NCI-H69 (cell line): ENCODE measurements around the gene KCNQ2.
A peak's percentile ranks its signal among the peaks of the same experiment; 100 is the strongest.

ENCODE experiments used
- DNase-seq: peaks from one replicate; lab custom pipeline; 2025; lab: John Stamatoyannopoulos, UW

The KCNQ2 gene

DNA sequence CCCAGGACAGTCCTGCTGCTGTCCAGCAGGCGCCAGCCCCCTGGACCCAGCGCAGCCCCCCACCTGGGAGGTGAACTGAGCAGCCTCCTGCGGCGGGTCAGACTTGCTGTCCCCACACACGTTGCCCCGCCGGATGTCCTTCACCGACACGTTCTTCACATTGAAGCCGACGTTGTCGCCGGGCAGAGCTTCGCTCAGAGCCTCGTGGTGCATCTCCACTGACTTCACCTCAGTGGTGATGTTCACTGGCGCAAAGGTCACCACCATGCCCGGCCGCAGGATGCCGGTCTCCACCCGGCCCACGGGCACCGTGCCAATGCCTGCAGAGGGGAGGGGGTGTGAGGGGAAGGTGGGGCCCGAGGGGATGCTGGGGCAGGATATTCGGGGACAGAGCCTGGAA, 18.0 kb upstream of the KCNQ2 start:
- no peak for DNase-seq

DNA sequence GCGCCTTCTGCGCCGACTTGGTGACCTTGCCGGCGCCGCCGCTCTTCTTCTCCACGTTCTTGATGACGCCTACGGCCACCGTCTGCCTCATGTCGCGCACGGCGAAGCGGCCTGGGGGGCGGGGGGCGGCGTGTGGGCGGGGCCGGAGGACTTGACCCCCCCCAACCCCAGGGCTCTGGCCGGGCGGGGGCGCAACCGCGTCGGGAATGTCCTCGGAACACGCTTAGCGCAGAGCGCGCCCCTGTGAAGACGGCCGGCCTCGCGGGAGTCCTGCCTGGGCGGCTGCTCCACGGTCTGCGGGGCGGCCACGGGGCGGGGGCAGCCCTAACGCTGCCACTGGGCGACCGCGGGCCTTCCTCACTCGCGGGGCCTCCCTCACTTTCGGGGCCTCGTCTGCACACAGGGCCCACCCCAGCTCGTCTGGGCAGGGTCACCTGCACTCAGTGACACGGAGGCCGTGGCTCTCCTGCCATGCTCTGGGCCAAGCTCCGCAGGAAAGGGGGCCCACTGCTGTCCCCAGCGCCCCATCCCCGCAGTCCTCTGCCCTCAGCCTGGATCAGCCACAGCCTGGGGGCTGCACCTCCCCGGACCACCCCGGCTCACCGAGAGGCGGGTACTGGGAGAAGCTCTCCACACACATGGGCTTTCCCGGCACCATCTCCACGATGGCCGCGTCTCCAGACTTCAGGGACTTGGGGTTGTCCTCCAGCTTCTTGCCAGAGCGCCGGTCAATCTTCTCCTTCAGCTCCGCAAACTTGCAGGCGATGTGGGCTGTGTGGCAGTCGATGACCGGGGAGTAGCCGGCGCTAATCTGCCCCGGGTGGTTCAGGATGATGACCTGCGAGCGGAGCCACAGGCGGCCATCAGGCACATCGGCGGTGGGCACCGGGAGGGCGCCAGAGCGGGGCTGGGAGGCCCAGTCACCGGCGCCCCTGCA, 16.1 kb upstream of the KCNQ2 start:
- no peak for DNase-seq

DNA sequence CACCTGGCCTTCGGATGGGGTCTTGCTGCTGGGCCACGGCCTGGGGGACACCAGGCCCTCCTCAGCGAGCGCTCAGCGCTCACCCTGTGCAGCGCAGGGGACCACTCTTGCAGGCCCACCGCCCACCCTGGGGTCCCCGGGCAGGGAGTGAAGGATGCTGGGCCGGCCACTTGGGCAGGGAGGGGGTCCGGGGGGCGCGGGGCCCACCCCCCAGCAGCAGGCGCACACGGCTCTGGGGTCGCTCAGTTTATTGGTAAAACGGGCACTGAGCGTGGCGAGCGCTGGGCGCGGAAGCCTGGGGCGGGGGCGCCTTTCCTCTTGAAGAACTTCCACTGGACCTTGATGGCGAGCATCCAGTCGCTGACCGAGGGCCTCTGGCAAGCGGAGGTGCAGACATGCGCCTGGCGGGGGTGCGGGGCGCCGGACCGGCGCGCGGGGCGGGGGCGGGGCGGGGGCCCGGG, 15.4 kb upstream of the KCNQ2 start:
- DNase-seq: no peak

DNA sequence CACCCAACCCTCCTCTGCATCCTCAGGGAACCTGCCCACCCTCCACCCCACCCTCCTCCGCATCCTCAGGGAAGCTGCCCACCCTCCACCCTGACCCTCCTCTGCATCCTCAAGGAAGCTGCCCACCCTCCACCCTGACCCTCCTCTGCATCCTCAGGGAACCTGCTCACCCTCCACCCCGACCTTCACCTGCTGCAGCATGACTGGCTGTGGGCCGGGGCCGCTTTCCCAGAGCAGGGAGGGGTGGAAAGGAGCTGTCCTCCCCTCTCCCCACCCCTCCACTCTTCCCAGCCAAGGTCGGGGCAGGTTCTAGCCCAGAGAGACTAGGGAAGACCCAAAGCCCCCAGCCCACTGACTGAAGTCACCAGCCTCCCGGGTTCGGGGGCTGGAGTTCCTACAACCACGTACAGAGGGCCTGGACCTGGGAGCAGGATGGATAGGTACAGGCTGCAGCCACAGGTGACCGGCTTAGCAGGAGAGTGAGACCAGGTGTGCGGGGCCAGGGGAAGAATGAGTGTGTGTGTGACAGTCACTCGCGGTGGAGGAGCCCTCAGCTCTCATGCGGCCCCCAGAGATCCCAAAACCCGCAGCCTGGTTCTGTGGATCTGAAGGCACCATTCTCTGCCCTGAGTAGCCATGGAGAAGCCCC, 14.8 kb upstream of the KCNQ2 start:
- no peak for DNase-seq

DNA sequence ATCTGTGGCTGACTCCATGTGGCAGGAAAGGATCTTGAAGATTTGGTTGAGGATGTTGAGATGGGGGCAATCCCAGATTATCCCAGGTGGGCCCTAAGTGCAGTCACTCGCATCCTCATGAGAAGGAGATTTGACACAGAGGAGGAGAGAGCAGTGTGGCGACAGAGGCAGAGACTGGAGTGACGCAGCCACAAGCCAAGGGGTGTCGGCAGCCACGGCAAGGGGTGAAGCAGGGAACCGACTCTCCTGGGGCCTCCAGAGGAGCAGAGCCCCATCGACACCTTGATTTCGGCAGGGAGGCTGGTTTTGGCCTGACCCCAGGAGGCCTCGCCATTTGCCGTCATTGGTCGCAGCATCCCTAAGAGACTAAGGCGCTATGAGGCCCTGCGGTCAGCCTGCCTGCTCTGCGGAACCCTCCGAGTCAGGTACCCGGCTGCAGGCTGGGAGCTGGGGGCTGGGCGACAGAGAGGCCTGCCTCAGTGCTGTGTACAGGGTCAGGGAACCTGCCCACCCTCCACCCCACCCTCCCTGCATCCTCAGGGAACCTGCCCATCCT, 13.9 kb upstream of the KCNQ2 start:
- DNase-seq: no peak

DNA sequence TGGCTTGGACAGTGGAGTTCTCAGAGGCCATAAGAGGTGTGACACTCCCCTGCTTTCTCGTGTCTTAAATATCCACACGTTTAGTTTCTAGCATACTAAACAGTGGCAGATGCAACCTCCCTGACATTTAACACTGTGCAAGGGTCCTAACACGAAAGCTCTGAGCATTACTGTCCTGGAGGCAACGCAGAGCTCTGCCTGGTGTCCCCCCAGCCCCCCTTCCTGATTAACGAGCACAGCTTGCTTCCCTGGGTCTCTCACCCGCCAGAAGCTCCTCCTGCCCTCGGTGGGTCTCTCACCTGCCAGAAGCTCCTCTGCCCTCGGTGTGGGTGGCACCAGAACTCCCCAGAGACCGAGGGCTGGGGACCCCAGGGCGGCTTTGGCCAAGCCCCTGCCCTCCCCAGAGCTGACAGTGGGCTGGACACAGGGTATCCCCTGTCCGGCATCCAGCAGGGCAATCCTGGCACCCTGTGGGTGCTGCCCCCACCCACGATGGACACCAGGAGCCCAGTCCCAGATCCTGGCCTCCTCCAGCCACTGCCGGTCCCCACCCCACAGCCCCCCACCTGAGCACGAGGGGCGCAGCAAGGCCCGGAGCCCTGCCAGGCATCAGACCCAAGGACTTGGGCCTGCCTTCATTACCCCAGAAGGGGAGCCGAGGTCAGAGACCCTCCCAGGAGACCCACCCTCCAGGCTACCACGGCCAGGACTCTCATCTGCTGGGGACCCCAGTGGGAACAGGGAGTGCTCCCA, 12.4 kb upstream of the KCNQ2 start:
- DNase-seq: no peak

DNA sequence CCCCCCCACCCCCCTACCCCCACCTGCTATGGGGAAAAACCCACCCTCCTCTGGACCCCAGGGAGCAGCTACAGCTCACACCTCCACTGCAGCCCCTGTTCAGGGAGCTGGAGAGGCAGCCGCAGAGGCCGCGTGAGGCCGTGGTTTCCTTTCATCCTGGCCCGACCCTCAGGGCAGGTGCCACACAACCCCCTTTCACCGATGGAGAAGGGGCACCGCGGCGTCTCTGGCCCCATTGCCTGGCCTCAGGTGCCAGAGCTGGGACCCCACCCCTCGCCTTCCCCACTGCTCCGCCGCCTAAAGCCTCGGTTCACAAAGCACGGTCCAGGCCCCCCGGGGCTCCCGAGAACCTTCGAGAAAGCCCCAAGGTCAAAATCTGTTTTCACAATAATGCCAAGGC, 11.8 kb upstream of the KCNQ2 start:
- peak; percentile 46 for DNase-seq

DNA sequence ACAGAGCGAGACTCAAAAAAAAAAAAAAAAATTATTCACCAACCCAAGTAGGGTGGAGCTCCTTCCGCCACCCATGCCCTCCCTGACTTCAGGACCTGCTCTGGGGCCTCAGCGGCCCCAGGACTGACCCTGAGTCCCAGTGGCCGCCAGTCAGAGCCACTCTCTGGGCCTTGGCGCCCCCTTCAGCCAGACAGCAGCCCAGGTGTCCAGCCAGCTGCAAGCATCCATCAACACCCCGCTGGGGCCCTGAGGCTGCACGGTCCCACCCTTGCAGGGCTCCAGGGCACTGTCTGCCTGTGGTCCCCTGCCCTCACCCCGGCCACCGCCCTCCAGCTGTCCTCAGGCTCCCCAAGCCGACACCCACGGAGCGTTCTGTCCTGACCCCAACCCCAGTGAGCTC, 11.4 kb upstream of the KCNQ2 start:
- DNase-seq: peak; percentile 61

DNA sequence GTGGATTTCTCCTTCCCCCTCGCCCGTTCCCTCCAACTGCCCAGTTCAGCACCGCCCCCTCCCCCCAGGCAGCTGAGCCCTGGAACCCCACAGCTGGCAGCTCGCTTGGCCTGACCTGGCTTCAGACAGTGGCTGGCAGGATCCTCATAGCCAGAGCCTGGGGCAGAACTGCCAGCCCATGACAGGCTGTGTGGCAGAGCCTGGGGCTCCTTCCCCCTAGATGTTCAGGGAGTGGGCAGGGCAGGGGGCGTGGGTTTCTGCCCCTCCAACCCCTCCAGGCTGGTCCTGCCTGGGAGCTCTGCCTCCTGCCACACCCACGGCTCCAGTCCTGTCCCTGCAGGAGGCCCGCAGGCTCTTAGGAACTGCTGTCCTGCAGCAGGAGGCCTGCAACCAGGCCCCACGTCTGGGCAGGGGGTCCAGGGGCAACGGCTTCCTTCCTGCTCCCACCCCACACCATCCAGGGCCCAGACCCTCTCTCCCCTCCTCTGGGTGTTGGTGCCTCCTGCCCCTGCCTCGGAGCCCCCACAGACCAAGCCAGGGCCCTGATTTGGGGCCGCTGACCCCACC, 9.6 kb upstream of the KCNQ2 start:
- DNase-seq: peak; percentile 20

DNA sequence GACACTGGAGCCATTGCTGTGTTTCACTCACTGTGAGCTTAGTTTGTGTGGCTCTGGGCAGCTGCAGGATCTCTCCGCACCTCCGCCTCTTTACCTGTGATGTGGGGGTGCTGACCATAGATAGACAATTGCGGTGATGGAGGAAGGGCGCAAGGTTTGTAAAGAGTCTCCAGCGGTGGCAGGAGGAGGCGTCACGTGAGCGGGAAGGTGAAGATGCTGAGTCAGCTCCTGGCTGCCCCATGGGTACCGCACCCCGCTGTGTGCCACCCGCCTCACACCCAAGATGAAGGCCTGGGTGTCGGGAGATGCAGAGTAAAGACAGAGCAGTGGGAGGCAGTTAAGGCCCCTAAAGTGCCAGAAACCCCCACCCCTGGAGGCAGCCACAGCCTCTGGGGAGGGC, 9.0 kb upstream of the KCNQ2 start:
- no peak for DNase-seq

DNA sequence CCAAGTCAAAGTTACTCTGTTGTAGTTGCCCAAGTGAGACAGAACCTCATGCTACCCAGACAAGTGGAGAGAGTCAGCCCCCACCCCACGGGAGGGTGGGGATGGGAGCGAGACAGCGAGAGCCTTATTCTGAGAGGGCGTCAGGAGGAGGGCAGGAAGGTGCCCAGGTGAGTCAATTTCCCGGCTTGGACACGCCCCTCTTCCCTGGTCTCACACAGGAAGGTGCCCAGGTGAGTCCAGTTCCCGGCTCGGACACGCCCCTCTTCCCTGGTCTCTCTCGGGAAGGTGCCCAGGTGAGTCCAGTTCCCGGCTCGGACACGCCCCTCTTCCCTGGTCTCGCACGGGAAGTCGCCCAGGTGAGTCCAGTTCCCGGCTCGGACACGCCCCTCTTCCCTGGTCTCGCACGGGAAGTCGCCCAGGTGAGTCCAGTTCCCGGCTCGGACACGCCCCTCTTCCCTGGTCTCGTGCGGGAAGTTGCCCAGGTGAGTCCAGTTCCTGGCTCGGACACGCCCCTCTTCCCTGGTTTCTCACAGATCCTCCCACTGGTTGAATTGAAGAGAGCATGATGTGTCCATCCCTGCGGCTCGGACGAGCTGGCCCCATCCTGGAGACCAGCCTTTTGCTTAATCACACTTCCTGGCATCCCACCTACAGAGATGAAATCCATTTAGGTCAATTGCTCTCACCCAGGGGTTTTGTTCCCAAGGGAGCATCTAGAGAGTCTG, 7.4 kb upstream of the KCNQ2 start:
- peak; percentile 66 for DNase-seq

DNA sequence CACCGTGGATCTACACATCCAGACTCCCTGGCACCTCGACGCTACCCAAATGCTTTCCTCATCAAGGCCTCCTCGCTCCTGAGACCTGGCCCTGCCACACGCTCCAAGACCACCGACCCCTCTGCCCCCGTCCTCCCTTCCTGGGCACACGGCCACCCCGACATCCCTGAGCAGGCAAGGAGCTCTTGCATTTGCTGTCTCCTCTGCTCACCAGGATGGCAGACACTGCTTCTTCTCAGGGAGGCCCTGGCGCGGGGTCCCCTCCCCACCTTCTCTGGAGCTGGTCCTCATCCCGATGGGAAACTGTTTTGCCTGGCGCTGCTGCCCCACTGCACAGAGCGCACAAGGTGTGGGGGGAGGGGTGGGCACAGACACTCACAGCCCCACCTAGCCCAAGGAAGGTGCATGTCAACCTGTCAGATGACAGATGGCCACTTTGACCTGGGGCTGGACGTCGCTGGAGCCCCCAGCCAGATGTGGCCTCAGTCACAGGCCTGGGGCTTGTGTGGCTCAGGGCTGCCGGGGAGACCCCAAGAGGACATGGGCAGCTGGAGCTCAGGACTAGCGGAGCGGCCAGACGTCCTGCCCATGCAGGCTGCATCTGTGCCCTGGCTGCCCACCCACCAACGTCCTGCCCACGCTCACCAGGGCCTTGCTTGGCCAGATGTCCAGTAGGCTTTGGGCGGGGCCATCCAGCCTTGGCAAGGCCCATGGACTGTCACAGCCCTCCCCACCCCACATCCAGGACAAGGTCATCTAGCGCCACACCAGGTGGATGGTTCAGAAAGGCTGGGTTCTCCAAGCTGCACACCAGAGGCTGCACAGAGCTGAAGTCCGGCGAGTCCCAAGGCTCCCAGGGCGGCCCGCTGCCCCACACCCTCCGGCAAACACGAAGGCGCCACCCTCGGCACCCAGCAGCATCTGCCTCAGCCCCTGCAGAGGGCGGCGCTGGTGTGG, 6.2 kb upstream of the KCNQ2 start:
- no peak for DNase-seq

DNA sequence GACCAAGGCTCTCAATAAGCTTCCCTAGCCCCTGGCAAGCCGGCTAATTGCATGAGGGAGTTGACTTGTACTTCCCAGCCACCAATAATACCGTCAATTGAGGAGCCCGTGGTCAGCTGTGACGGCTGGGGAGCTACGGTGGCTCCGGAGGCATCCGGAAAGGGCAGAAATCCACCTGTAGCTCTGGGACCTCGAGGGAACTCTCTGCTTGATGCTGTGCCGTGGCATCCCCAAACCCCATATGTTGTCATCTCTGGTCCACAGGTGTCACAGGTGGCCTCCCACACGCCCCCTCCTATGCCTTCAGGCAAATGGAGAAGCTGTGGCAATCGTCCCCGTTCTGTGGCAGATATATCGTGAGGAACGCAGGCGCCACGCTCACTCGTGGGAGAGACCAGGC, 5.5 kb upstream of the KCNQ2 start:
- DNase-seq: peak; percentile 14

DNA sequence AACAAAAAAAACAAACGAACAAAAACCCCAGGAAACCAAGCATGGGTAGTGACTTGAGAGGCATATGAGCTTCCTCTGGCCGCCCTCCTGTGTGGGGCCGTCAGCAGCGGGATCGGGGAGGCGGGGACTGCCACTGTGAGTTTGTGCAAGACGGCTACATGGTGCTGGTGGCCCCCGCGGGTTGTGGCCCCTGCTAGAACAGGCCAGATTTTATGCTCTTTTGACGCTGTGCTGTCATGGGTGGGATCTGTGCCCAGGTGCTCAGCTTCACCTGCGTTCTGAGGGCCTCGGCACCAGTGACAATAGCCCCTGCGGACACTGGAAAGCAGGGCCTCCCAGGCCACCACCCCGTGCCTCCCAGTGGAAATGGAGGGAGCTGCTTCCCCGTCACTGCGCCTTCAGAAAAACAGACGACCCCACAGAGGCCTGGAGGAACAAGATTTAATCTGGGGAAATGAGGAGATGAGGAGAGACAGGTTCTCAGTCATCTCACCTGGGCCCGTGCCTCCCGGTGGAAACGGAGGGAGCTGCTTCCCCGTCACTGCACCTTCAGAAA, 4.7 kb upstream of the KCNQ2 start:
- DNase-seq: no peak

DNA sequence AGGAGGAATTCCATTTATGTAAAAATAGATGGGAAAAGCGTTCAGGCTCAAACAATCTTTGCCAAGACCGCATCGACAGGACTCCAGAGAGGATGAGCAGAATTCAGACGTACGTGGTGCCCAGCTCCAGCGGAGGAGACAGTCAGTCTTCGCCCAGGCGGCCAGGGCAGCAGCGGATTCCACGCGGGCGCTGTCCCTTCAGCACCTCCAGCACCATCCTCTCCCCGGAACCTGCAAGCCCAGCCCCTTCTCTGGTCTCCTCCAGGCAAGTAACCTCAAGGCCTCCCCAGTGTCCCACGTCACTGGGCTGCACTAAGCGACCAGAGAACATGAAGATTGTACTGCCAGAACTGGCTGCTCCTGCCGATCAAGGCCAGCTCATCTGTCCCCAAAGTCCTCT, 2.8 kb upstream of the KCNQ2 start:
- DNase-seq: no peak

DNA sequence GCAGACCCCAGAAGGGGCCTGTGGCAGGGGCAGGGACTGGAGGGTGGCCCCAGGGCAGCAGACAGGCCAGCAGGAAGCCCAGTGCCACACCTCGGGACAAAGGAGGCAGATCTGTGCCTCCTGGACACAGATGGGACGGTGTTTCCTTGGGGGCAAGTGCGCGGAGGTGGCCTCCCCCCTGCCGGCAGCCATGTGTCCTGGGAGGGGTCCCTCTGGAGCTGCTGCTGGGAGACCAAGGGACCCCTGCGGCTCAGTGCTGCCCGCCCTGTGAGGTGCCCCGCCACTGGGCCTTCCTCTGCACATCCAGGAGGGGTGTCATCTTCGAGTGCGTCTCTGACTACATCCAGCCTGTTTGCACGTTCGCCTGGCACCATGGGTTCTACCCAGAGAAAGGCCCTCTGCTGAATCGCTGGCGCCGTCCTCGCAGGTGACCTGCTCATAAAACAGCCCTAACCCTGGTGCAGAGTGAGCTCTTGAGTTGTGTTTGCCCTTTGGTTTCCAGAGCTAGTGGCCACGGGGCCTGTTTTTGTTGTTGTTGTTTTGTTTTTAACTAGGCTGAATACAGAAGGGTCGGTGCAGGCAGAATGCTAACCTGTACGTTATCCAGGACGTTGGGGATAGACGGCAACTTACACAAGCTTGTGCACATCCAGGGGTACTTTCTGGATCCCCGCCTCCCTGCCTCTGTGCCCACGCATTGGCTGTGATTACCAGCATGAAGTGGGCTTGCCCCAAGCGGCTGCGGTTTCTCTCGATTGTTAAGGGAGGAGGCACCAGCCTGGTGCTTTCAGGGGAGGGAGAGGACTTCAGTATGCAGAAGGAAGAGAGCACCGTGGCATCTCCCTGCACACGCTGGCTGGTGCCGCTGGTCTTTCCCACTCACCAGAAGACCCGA, 1.3 kb upstream of the KCNQ2 start:
- DNase-seq: peak; percentile 14

DNA sequence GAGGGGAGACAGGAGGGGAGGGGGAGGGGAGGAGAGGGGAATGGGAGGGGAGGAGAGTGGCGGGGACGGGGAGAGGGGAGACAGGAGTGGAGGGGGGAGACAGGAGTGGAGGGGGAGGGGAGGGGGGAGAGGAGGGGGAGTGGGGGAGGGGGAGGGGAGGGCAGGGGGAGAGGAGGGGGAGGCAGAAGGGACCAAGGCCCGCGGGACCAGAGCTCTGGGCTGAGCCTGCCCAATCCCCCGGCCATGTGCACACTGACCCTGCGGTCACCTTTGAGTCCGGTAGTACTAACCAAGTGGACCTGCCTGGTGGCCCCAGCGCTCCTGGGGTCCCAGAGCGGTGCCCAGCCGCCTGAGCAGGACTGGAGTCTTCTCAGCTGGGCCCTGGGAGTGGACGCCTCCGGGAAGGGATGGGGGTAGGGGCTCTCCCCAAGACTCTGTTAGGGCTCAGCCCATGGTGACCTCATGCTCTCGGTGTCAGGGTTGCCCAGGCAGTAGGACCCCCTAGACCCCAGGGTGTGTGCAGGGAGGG, 471 bp upstream of the KCNQ2 start:
- no peak for DNase-seq

DNA sequence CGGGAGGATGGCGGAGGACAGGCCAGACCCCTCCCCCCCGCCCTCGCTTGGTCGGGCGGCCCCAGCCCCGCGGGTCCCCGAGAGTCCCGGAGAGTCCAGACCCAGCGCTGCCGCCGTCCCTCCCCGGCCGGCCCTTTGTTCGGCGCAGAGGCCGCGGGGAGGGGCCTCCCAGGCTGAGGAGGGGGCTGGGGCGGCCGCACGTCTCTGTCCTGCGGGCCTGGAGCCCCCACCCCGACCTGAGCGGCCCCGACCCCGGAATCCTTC, 806 bp downstream of the KCNQ2 start:
- DNase-seq: peak; percentile 23
